Measurements from ENCODE around the gene KRT7.

GRCh38 chr12:52247622-52248540 lies 14.8 kb downstream of the KRT7 start:
- no peak for TF ChIP-seq MAX (CRISPR knock-in tag; IDR thresholded peaks at IDR 0.05)
- no peak for TF ChIP-seq EZH2 (IDR thresholded peaks at IDR 0.05; ENCODE audit: borderline replicate concordance, low read depth, low read length)
- TF ChIP-seq CTCF (IDR thresholded peaks at IDR 0.05 in 2 of 3, conservative IDR thresholded peaks at IDR 0.05 in 1 of 3; ENCODE audit: insufficient read depth in 2 of 3, low read depth in 1 of 3, low read length in 3 of 3) = no peak
- no peak for TF ChIP-seq ZNF274 (IDR thresholded peaks at IDR 0.05; ENCODE audit: borderline replicate concordance, low read depth, low read length)
- no peak for TF ChIP-seq CBX8 (IDR thresholded peaks at IDR 0.05; ENCODE audit: borderline replicate concordance, extremely low read depth, low read depth, low read length, poor library complexity, severe bottlenecking)
- TF ChIP-seq DMBX1 (CRISPR knock-in tag; IDR thresholded peaks at IDR 0.05; ENCODE audit: borderline replicate concordance) = no peak
- TF ChIP-seq PATZ1 (CRISPR knock-in tag; IDR thresholded peaks at IDR 0.05; ENCODE audit: borderline replicate concordance) = no peak
- TF ChIP-seq SREBF2 (CRISPR knock-in tag; IDR thresholded peaks at IDR 0.05) = no peak
- TF ChIP-seq C11orf30 (IDR thresholded peaks at IDR 0.05; ENCODE audit: low read depth) = no peak
- TF ChIP-seq NFIC (IDR thresholded peaks at IDR 0.05) = no peak
- no peak for TF ChIP-seq NKRF (IDR thresholded peaks at IDR 0.05; ENCODE audit: borderline replicate concordance)
- no peak for TF ChIP-seq ZNF76 (CRISPR knock-in tag; IDR thresholded peaks at IDR 0.05; ENCODE audit: borderline replicate concordance)
- TF ChIP-seq ZNF280B (CRISPR knock-in tag; IDR thresholded peaks at IDR 0.05) = no peak

Measured in K562 (cell line).